Epithelial cell of esophagus (primary cell): ENCODE measurements around the gene ESR2.

ENCODE experiments used
- DNase-seq: peaks from one replicate; pipeline ENCODE4 v3.0.0; 2010; ENCODE audit warnings: low read depth
- H3K4me3 ChIP-seq: 2 replicates; pipeline ENCODE4 v1.5.1; 2011; ENCODE audit warnings: mild to moderate bottlenecking, low read length, control low read depth
- CTCF ChIP-seq: IDR thresholded peaks from 2 replicates; pipeline ENCODE4 v1.5.1; 2011; ENCODE audit warnings: low read depth, mild to moderate bottlenecking, low read length, control low read depth, inconsistent platforms; ENCODE audit not compliant: insufficient read depth; ENCODE audit errors: missing control alignments

The ESR2 gene

GRCh38 chr14:64266239-64266638, 27.9 kb downstream of the ESR2 start:
- H3K4me3 ChIP-seq = no peak overlapping the region
- no peak for TF ChIP-seq CTCF
- peak; percentile 54 for DNase-seq

DNA sequence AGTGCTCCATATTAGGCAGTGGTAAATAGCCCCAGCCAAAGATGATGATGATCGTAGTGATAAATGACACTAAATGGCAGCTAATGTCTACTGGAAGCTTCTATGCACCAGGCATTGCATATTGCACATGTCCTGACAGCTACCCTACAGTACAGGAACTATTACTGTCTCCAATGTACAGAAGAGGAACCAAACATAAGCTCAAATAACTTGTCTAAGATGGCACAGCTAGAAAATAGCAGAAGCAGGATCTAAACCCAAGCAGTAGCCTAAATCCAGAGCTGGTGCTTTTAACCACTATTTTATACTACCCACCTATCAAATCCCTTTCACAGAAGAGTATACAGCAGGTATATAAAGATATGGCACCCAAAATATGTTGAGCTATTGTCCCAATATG, 28.9 kb downstream of the ESR2 start:
- DNase-seq = no peak
- no peak overlapping the region for H3K4me3 ChIP-seq
- TF ChIP-seq CTCF = no peak

DNA sequence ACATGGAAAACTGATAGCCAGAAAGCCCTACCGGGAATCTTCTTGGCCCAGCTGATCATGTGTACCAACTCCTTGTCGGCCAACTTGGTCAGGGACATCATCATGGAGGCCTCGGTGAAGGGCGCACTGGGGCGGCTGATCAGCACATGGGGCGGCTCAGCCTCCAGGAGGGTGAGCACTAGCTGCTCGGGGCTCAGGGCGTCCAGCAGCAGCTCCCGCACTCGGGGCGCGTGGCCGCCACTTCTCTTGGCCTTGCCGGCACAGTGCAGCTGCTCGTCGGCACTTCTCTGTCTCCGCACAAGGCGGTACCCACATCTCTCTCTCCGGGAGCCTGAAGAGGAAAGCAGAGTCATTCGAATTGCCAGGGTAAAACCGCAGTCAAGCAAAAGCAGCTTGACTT, 33.8 kb downstream of the ESR2 start:
- H3K4me3 ChIP-seq = no peak overlapping the region
- DNase-seq = no peak
- TF ChIP-seq CTCF = no peak

DNA sequence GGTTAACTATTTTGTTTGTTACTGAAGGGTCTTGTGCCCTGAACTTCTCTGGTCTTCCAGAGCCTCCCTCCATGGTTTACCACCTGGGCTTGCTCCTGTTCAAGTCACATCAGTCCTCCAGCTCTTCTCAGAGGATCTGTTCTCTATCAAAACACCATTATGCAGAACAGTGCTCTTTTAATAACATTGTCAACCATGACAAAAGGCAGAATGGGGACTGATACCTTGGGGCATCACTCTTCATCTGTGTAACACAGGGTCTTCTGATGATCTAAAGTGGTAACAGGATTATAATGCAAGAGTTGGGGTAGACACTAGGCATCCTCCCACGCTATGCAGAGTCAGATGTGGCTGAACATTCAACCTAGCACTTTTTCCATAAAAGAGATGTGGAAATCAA, 38.4 kb downstream of the ESR2 start:
- no peak for TF ChIP-seq CTCF
- no peak overlapping the region for H3K4me3 ChIP-seq
- no peak for DNase-seq

DNA sequence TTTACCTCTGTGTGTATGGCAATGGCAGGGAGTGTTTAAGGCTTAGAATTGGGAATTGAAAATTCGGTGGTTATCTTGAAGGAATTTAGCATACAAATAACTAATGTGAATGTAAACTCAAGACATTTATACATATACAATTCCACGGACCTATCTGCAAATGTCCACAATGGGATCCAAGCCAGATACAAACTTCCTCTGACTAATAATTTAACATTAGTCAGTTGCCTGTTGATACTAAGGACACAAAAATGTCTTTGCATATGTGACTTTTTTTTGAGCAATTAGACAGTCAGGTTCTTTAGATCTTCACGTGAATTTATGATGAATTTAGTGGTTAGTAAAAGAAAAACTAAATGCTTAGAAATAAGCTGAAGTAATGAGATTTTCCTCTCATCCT, 40.5 kb downstream of the ESR2 start:
- TF ChIP-seq CTCF = no peak
- DNase-seq = peak; percentile 72
- no peak overlapping the region for H3K4me3 ChIP-seq

DNA sequence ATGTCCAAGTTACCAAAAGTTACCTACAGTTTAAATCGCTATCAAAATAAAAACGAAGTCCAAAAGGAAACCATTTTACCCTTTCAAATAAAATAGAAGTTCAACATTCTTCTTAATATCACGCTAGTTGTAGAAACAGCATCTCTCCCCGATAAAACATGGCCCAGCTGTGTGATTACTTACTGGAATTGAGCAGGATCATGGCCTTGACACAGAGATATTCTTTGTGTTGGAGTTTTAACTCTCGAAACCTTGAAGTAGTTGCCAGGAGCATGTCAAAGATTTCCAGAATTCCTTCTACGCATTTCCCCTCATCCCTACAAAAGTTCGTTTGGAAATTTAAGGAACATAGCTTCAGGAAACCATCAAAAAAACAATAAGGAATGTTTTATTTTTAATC, 44.8 kb downstream of the ESR2 start:
- no peak for DNase-seq
- no peak for TF ChIP-seq CTCF
- H3K4me3 ChIP-seq = no peak overlapping the region

GRCh38 chr14:64248689-64249088, 45.5 kb downstream of the ESR2 start:
- no peak overlapping the region for H3K4me3 ChIP-seq
- no peak for TF ChIP-seq CTCF
- no peak for DNase-seq
